Kidney (tissue), 14 donors: ENCODE results near the gene ARHGEF17. TPM values are rescaled to one million over a fixed set of nuclear protein-coding genes. Genes with fewer than 3 reads are reported as not detected.

ENCODE experiments used
- DNase-seq, 5 donors: peaks; one replicate each; pipeline ENCODE4 v3.0.0-alpha.2; 2013 to 2020
- FAIRE-seq: peaks from 2 replicates; lab custom pipeline; 2012; peaks lifted over from hg19 to GRCh38; lab: Jason Lieb, UNC
- H3K27ac ChIP-seq, 2 donors: one replicate each; pipeline ENCODE4 v1.7.0; 2013; ENCODE audit warnings: low read depth in 2 of 2, low read length in 2 of 2, inconsistent platforms in 1 of 2
- H3K27me3 ChIP-seq: one replicate; pipeline ENCODE4 v1.7.1; 2013; ENCODE audit warnings: low read length, inconsistent platforms; ENCODE audit not compliant: control insufficient read depth, insufficient read depth
- H3K36me3 ChIP-seq, 3 donors: one replicate each; pipeline versions ENCODE4 v1.7.0 to v1.7.1; 2013; ENCODE audit warnings: low read length in 3 of 3, control low read depth in 1 of 3, inconsistent platforms in 1 of 3; ENCODE audit not compliant: insufficient read depth in 3 of 3, control insufficient read depth in 2 of 3
- H3K4me1 ChIP-seq, 3 donors: one replicate each; pipeline versions ENCODE4 v1.7.0 to v1.7.1; 2013; ENCODE audit warnings: low read length in 3 of 3, inconsistent platforms in 1 of 3, low read depth in 1 of 3; ENCODE audit not compliant: control insufficient read depth in 2 of 3, insufficient read depth in 2 of 3
- H3K4me3 ChIP-seq, 3 donors: one replicate each; pipeline versions ENCODE4 v1.7.0 to v1.8.1; 2013; ENCODE audit warnings: low read length in 3 of 3, control low read depth in 1 of 3, inconsistent platforms in 1 of 3
- H3K9ac ChIP-seq, 3 donors: one replicate each; pipeline versions ENCODE4 v1.7.0 to v1.7.1; 2013; ENCODE audit warnings: low read length in 3 of 3, control low read depth in 1 of 3, inconsistent platforms in 1 of 3
- H3K9me3 ChIP-seq, 3 donors: one replicate each; pipeline versions ENCODE4 v1.7.0 to v1.7.1; 2013; ENCODE audit warnings: low read length in 3 of 3, control low read depth in 1 of 3, inconsistent platforms in 1 of 3; ENCODE audit not compliant: control insufficient read depth in 2 of 3, insufficient read depth in 1 of 3
- CTCF ChIP-seq: IDR thresholded peaks from 3 replicates; pipeline ENCODE4 v1.5.1; 2012; ENCODE audit warnings: mild to moderate bottlenecking, moderate library complexity, borderline replicate concordance; ENCODE audit not compliant: insufficient read depth; ENCODE audit errors: extremely low read depth
- intact Hi-C: fragments of 100-400 bp; cut with DNase I; formaldehyde crosslinking; loops from one replicate; pipeline ENCODE4 v1.11.1; 2022
- polyA plus RNA-seq: library from polyadenylated mRNA; stranded (reverse); fragments of 350-450 nt; fragmentation: Illumina TruSeq; extraction: RNeasy Lipid Tissue Mini Kit (QIAGEN cat#74804); gene quantifications from one replicate; pipeline ENCODE4 v1.2.3, GENCODE V29; 2014; ENCODE audit warnings: low read depth, low replicate concordance; ENCODE audit not compliant: insufficient read depth
- total RNA-seq: library from RNA; stranded (reverse); fragmentation: NEBNext Ultra II Directional; extraction: Animal tissue kit (Norgen Biotek cat#: 25700); gene quantifications from one replicate; pipeline ENCODE4 v1.2.1, GENCODE V29; 2021
- donor health status: control.
- donor health status: control.
- donor health status: control.
- donor health status: control.
- donor health status: control.
- donor health status: DM: yes; HTN: yes; CAD: no.
- donor health status: Normal renal cell carcinoma (clear cell type).

Gene ARHGEF17
- total and polyA plus RNA-seq, 2 donors from 2014 or later, result 36.6 to 68.2 TPM

- Histone ChIP-seq H3K4me3 (no peak overlapping the region), H3K4me1 (peaks cover 0 to 2% (median 0%) of the 10 kb centered on the region in 3 donors), H3K9me3 (no peaks in the 10 kb centered on the region), H3K36me3 (no peaks in the 10 kb centered on the region), H3K27me3 (no peaks in the 10 kb centered on the region), H3K27ac (no peak overlapping the region), H3K9ac (no peak overlapping the region)
- no peak for FAIRE-seq
- DNase-seq, result no peak
- TF ChIP-seq CTCF, result no peak
- intact Hi-C loops, result loop anchor here (10.0 kb wide), 2 partner anchors 45 to 95 kb away; no protein-coding TSS in a partner anchor
Measured at GRCh38 chr11:73389916-73390315, 81.8 kb downstream of the ARHGEF17 start.

DNA sequence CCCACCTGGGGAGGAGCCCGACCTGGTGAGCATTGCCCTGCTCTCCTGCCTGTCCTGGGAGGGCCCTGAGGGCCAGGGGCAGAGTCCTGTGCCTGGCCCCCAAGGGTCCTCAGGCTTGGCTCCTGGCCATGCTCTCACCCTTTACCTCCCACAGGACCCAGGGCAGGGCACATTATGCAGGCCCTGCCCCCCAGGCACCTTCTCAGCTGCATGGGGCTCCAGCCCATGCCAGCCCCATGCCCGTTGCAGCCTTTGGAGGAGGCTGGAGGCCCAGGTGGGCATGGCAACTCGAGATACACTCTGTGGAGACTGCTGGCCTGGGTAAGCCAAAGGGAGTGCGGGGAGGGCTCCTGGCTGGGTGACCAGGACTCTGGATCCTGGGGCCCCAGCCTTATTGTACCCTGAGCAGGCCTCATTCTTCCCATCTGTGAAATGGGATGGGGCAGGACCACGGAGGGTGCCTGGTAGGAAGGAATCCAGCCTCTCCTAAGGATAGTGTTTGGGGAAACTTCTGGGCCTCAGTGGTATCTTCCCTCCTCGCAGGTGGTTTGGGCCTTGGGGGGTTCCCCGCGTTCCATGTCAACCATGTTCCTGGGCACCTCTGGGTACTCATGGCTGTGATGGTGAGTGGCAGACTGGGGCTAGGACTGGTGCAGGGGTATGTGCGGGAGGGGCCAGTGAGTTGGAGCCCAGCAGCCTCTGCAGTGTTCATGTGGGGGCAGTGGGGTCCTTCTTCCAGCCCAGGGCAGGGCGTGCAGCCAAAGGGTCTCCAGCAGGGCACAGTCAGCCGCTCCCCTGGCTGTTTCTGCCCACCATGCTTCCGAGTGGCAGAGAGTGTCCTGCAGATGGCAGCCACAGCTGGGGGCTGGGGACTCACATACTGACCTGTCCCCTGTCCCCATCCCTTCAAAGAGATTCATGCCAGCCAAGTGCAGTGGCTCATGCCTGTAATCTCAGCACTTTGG, 82.8 kb downstream of the ARHGEF17 start:
- H3K4me1 ChIP-seq, result peaks cover 0 to 2% (median 0%) of the 10 kb centered on the region in 3 donors
- H3K36me3 ChIP-seq, result no peaks in the 10 kb centered on the region
- no peak for TF ChIP-seq CTCF
- DNase-seq (no peak), FAIRE-seq (no peak)
- intact Hi-C loops, result loop anchor here (10.0 kb wide), 2 partner anchors 46 to 96 kb away; no protein-coding TSS in a partner anchor
- H3K27ac ChIP-seq, result no peak overlapping the region
- no peaks in the 10 kb centered on the region for H3K27me3 ChIP-seq
- no peak overlapping the region for H3K9ac ChIP-seq
- no peak overlapping the region for H3K4me3 ChIP-seq
- H3K9me3 ChIP-seq, result no peaks in the 10 kb centered on the region

GRCh38 chr11:73391665-73392064, 83.6 kb downstream of the ARHGEF17 start:
- no peaks in the 10 kb centered on the region for H3K9me3 ChIP-seq
- FAIRE-seq (no peak), DNase-seq (peak in 1 of 5 donors; percentile 45)
- H3K27me3 ChIP-seq, result no peaks in the 10 kb centered on the region
- peaks cover 0 to 2% (median 0%) of the 10 kb centered on the region in 3 donors for H3K4me1 ChIP-seq
- TF ChIP-seq CTCF, result no peak
- H3K4me3 ChIP-seq, result no peak overlapping the region
- H3K9ac ChIP-seq, result no peak overlapping the region
- intact Hi-C loops, result loop anchor here (10.0 kb wide), 2 partner anchors 47 to 97 kb away; no protein-coding TSS in a partner anchor
- H3K27ac ChIP-seq, result no peak overlapping the region
- no peaks in the 10 kb centered on the region for H3K36me3 ChIP-seq
